GM12878 (cell line): ENCODE measurements around the gene GPR146. TPM values are rescaled to one million over a fixed set of nuclear protein-coding genes. Genes with fewer than 3 reads are reported as not detected.

Experiments
- ATAC-seq: fragments of 200-7000 bp; cut with Tn5 transposase; 3 replicates; pipeline ENCODE4 v1.9.1; 2020; ENCODE audit warnings: mild to moderate bottlenecking, moderate library complexity
- BruUV-seq: library from RNA; stranded (reverse); fragments of 400-500 nt; replicated peaks from 2 replicates; lab custom pipeline; 2021; lab: Mats Ljungman, UMichigan
- CTCF ChIA-PET: fragments of 300-600 bp; sonication (Branson Sonifier 250); formaldehyde crosslinking; extraction: SDS; loops from one replicate; lab custom pipeline; 2021; ENCODE audit warnings: inconsistent platforms; lab: Yijun Ruan, JAX
- POLR2A ChIA-PET: fragments of 350-600 bp; formaldehyde crosslinking; extraction: SDS; loops from one replicate; lab custom pipeline; 2021; ENCODE audit warnings: inconsistent platforms; lab: Charles Lee
- RAD21 ChIA-PET: fragments of 300-600 bp; sonication (Branson Sonifier 250); formaldehyde crosslinking; loops from one replicate; lab custom pipeline; 2023; ENCODE audit warnings: antibody characterized with exemption; ENCODE audit not compliant: unreplicated experiment; lab: Charles Lee
- SMC1A ChIA-PET: fragments of 300-600 bp; sonication (Branson Sonifier 250); formaldehyde crosslinking; loops from one replicate; lab custom pipeline; 2023; ENCODE audit not compliant: unreplicated experiment, uncharacterized antibody; lab: Charles Lee
- DNase-seq: peaks from one replicate; pipeline ENCODE4 v3.0.0-alpha.2; 2011; ENCODE audit warnings: low read depth, low spot score
- FAIRE-seq: peaks from 3 replicates; lab custom pipeline; 2011; peaks lifted over from hg19 to GRCh38; lab: Jason Lieb, UNC
- H2AFZ ChIP-seq: 2 replicates; pipeline ENCODE4 v1.6.0; 2011; ENCODE audit warnings: low read depth, low read length, control low read depth; ENCODE audit not compliant: control insufficient read depth
- H3K27ac ChIP-seq: 2 replicates; pipeline ENCODE4 v1.5.1; 2011; ENCODE audit warnings: control low read depth; ENCODE audit not compliant: control insufficient read depth, insufficient read depth
- H3K27me3 ChIP-seq, 2 experiments: replicated peaks in 1 of 2; 2 replicates each; pipeline versions ENCODE4 v1.6.0 to v1.6.1; 2011; ENCODE audit warnings: low read length in 1 of 2; ENCODE audit not compliant: control insufficient read depth in 2 of 2, insufficient read depth in 2 of 2
- H3K36me3 ChIP-seq, 2 experiments: 2 replicates each; pipeline ENCODE4 v1.5.1; 2011; ENCODE audit warnings: low read length in 1 of 2; ENCODE audit not compliant: control insufficient read depth in 2 of 2, insufficient read depth in 2 of 2
- H3K4me1 ChIP-seq: 2 replicates; pipeline ENCODE4 v1.6.1; 2011; ENCODE audit warnings: mild to moderate bottlenecking, low read length, moderate library complexity, mixed read lengths; ENCODE audit not compliant: control insufficient read depth, insufficient read depth
- H3K4me2 ChIP-seq: 2 replicates; pipeline ENCODE4 v1.6.0; 2011; ENCODE audit warnings: control low read depth; ENCODE audit not compliant: control insufficient read depth, insufficient read depth
- H3K4me3 ChIP-seq: fragments of 200-600 bp; sonication (generic); 2 replicates; pipeline ENCODE4 v1.5.1; 2016
- H3K79me2 ChIP-seq: 2 replicates; pipeline ENCODE4 v1.6.0; 2011; ENCODE audit warnings: low read length; ENCODE audit not compliant: control insufficient read depth, insufficient read depth
- H3K9ac ChIP-seq: 2 replicates; pipeline ENCODE4 v1.8.0; 2011; ENCODE audit warnings: low read length, control low read depth, mixed read lengths; ENCODE audit not compliant: control insufficient read depth, insufficient read depth
- H3K9me3 ChIP-seq: replicated peaks from 3 replicates; pipeline ENCODE4 v1.5.1; 2011; ENCODE audit warnings: mild to moderate bottlenecking, low read length; ENCODE audit not compliant: control insufficient read depth, insufficient read depth
- H4K20me1 ChIP-seq: 2 replicates; pipeline ENCODE4 v1.6.0; 2011; ENCODE audit not compliant: control insufficient read depth, insufficient read depth
- CREM ChIP-seq: IDR thresholded peaks from 2 replicates; pipeline ENCODE4 v1.6.1; 2014; ENCODE audit warnings: antibody characterized with exemption, low read depth
- MLLT1 ChIP-seq: fragments of 450-650 bp; IDR thresholded peaks from 2 replicates; pipeline ENCODE4 v1.6.1; 2016; ENCODE audit warnings: mild to moderate bottlenecking
- ZBTB40 ChIP-seq: fragments of 450-650 bp; IDR thresholded peaks from 2 replicates; pipeline ENCODE4 v1.6.1; 2016; ENCODE audit warnings: mild to moderate bottlenecking, moderate library complexity, borderline replicate concordance
- WGBS: methylation state at CpG from one replicate; pipeline ENCODE4 v1.1.6; 2016; ENCODE audit warnings: low lambda C conversion rate; ENCODE audit not compliant: insufficient replicate concordance, insufficient coverage; ENCODE audit errors: missing lambda C conversion rate; 5-methylcytosine and 5-hydroxymethylcytosine counted together
- in situ Hi-C: fragments of 300-500 bp; cut with MboI; formaldehyde crosslinking; loops from 9 replicates; pipeline ENCODE4 v1.14.3; 2018; ENCODE audit warnings: mixed read lengths
- intact Hi-C: fragments of 100-400 bp; cut with micrococcal nuclease; formaldehyde crosslinking; loops from one replicate; pipeline ENCODE4 v1.14.2; 2022; ENCODE audit not compliant: unreplicated experiment
- polyA plus RNA-seq, 11 experiments: library from polyadenylated mRNA; depleted of rRNA in 4 of 11; unstranded in 6 of 11; stranded (reverse) in 5 of 11; fragments of >200 nt; fragmentation: Nextera tagmentation in 4 of 11; fragmentation: Illumina TruSeq in 1 of 11; extraction: Ambion mirVana in 4 of 11; extraction: Trizol in 1 of 11; gene quantifications; 1 replicate in 1 of 11; 2 replicates in 10 of 11; pipeline versions ENCODE4 v1.2.1 to v1.2.3, GENCODE V29; 2011 to 2016; ENCODE audit warnings: inconsistent platforms in 2 of 11, missing spikeins in 2 of 11, low read depth in 1 of 11
- total RNA-seq, 4 experiments: library from RNA; depleted of rRNA in 3 of 4; stranded (reverse); fragments of >200 nt in 3 of 4; fragmentation: Illumina TruSeq in 1 of 4; extraction: Trizol in 1 of 4; gene quantifications; 2 replicates each; pipeline versions ENCODE4 v1.2.1 to v1.2.3, GENCODE V29; 2013 to 2021

The GPR146 gene
- total and polyA plus RNA-seq, 10 of the 15 experiments (the other 5 are each of a cell fraction or from before 2014, with no cell fraction given): 0.19 to 12.0 (median 0.54) TPM; not detected in 2

GRCh38 chr7:1045069-1046063, 1.0 kb downstream of the GPR146 start:
- H4K20me1 ChIP-seq: no peaks in the 10 kb centered on the region
- no peak for ATAC-seq
- peaks cover 14% of the 10 kb centered on the region for H3K4me1 ChIP-seq
- H3K27me3 ChIP-seq: no peaks in the 10 kb centered on the region
- H3K27ac ChIP-seq: no peak overlapping the region
- 78% methylated on average over 21 of the region's 21 CpGs for WGBS
- no peaks in the 10 kb centered on the region; a peak in 1 of 4 replicates for H3K36me3 ChIP-seq
- FAIRE-seq: no peak
- no peak for DNase-seq
- intact Hi-C loops: loop anchor here (1.0 kb wide), 1 partner anchor 12 kb away; no protein-coding TSS in a partner anchor
- RAD21 ChIA-PET: interaction anchor here (1.3 to 3.3 kb wide), 4 partner anchors 20 to 125 kb away, joined by 3 to 15 read pairs (median 11); no protein-coding TSS in a partner anchor
- POLR2A ChIA-PET: interaction anchor here (0.6 to 2.1 kb wide), 7 partner anchors 12 to 41 kb away, joined by 3 to 9 read pairs (median 4); no protein-coding TSS in a partner anchor
- BruUV-seq: TSS peak; percentile 71
- TF ChIP-seq CREM: no peak
- TF ChIP-seq ZBTB40: peak; percentile 28; the same call in 1 of the 2 replicates
- peak; percentile 88 for TF ChIP-seq MLLT1
- CTCF ChIA-PET: interaction anchor here (1.0 to 5.0 kb wide), 5 partner anchors 14 to 52 kb away, joined by 4 to 36 read pairs (median 19); no protein-coding TSS in a partner anchor
- H3K9ac ChIP-seq: peak overlapping the region; percentile 45
- no peaks in the 10 kb centered on the region for H3K9me3 ChIP-seq
- no peak overlapping the region for H2AFZ ChIP-seq
- no peaks in the 10 kb centered on the region; the same call in 1 of the 2 replicates for H3K79me2 ChIP-seq
- H3K4me2 ChIP-seq: peak overlapping the region; percentile 84
- SMC1A ChIA-PET: interaction anchor here (0.8 to 3.1 kb wide), 5 partner anchors 16 to 131 kb away, joined by 3 to 18 read pairs (median 11); no protein-coding TSS in a partner anchor
- H3K4me3 ChIP-seq: peak overlapping the region; percentile 60; the same call in 1 of the 2 replicates
- in situ Hi-C loops: no loop called here
